HK-2 (cell line): ENCODE data around the gene USF2.
"Not testable (repeated sequence)": the region's sequence is repeated elsewhere in the genome, so short reads cannot be mapped to it uniquely, and the experiment has no call there.

Source experiments
- DNase-seq: peaks from one replicate; pipeline ENCODE4 v3.0.0-alpha.2; 2018; ENCODE audit not compliant: unreplicated experiment

USF2 gene, protein sequence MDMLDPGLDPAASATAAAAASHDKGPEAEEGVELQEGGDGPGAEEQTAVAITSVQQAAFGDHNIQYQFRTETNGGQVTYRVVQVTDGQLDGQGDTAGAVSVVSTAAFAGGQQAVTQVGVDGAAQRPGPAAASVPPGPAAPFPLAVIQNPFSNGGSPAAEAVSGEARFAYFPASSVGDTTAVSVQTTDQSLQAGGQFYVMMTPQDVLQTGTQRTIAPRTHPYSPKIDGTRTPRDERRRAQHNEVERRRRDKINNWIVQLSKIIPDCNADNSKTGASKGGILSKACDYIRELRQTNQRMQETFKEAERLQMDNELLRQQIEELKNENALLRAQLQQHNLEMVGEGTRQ

DNA sequence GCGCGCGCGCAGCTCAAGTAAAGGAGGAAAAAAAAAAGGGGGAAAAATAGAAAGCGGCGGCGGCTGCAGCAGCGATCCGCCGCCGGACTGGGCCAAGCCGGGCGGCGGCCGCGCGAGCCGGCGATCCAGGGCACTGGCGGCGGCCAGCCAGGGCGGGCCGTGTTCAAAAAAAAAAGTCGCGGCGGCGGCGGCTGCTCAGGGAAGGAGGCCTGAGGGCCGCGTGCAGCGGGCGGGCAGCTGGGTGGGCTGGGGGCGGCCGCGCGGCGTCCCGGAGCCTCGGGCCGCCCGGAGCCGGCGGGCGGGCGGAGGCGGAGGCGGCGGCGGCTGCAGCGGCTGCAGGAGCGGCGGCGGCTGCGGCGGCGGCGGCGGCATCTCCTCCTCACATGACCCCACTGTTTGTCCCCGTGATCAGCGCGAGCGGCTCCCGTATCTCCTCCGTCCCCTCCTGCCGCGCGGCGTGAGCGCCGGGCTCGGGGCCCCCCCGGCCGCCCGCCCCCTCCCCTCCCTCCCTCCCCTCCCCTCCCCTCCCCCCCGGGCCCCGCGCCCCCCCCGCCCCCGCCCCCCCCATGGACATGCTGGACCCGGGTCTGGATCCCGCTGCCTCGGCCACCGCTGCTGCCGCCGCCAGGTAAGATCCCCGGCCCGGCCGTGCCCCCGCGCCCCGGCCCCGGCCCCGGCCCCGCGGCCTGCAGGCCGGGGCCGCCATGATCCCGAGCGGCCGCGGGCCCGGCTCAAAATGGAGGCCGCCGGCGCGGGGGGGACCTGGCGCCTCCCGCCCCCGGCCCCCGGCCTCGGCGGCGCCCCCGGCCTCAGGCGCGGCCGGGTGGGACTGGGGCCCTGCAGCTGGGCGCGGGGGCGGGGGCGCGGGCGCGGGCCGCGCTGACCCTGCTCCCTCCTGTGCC lies at the start of gene USF2:
TSS of gene USF2 (plus strand) at position 427 of the 902 bp plus-strand sequence. CDS start at position 567, 140 bp downstream.
- peak; percentile 62 for DNase-seq

DNA sequence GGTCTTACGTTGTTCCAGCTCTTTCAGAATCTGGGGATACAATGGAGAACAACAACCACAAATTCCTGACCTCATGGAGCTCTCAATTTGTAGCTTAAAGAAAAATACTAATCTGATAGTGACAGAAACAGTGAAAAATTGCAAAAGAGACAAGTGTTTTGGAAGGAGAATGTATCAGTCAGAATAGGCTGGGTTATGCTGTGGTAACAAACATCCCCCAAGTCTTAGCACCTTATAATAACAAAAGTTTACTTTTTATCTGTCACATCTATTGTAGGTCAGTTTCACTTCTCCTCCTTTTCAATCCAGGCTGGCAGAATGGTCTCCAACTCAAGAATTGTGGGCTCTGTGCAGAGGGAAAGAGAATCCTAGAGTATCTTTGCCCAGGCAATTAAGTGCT lies 49.8 kb upstream of the USF2 start:
- no peak for DNase-seq

DNA sequence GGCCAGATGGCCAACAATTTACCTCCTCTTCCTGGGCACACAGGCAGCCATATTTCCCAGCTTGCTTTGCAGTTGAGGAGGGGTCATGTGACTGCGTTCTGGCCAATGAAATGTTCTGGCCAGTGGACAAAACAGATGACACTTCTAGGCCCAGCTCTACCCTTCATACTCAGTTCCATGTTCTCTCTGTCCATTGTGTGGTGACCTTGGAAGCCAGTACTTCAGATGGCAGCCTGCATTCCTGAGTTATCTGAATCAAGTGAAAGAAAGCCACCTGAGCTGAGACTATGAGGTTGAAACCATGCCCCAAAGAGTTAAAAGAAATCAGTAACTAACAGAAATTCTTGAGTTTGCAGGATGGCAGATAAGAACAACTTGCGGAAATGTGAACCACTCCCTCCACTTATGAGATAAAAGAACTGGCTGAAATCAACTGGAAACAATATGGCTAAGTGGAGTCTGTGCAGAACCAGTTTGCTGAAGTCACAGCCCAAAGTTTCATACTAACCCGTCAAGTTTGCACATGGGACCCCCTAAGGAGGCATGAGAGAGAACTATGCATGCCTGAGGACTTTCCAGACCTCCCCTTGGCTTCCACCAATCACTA lies 48.3 kb upstream of the USF2 start:
- no peak for DNase-seq

DNA sequence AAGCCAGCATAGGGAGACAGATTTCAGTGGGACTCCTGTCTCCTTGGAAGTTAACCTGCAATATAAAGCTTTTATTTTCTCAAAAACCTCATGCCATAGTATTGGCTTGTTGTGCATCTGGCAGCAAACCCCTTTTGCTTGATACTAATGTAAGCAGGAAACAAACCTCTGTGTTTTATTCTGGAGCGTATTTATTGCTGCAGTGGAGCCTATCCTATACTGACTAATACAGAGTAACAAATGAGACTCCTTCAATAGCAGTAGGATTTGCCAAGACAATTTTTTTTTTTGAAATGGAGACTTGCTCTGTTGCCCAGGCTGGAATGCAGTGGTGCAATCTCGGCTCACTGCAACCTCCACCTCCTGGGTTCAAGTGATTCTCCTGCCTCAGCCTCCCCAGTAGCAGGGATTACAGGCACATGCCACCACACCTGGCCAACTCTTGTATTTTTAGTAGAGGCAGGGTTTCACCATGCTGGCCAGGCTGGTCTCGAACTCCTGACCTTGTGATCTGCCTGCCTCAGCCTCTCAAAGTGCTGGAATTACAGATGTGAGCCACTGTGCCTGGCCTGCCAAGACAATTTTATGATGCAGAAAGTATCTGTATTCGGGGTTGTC lies 47.7 kb upstream of the USF2 start:
- not testable (repeated sequence) for DNase-seq

DNA sequence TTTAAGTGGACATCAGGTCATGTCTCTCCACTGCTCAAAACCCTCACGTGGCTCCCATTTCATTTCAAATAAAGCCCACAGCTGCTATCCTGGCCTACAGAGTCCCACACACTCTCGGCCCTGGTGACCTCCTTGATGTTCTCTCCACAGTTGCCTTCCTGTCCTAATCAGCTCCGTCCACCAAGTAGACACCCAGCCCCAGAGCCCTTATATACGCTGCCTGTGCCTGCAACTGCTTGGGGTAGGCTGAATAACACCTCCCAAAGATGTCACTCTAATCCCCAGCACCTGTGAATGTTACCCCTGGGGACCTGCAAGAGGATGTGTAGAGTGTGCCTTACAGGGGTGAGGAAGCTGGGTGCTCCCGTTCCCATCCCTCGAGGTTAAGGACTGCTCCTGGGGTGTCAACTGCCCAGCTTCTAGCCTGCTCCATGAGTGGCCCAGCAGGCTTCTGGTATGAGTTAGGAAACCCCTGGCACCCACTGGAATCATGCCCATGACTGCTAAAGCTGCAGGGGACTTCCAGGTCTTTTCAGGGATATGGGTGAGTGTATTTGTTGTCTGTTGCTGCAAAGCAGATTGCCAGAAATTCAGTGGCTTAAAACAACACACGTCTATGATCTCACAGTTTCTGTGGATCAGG lies 46.3 kb upstream of the USF2 start:
- no peak for DNase-seq

DNA sequence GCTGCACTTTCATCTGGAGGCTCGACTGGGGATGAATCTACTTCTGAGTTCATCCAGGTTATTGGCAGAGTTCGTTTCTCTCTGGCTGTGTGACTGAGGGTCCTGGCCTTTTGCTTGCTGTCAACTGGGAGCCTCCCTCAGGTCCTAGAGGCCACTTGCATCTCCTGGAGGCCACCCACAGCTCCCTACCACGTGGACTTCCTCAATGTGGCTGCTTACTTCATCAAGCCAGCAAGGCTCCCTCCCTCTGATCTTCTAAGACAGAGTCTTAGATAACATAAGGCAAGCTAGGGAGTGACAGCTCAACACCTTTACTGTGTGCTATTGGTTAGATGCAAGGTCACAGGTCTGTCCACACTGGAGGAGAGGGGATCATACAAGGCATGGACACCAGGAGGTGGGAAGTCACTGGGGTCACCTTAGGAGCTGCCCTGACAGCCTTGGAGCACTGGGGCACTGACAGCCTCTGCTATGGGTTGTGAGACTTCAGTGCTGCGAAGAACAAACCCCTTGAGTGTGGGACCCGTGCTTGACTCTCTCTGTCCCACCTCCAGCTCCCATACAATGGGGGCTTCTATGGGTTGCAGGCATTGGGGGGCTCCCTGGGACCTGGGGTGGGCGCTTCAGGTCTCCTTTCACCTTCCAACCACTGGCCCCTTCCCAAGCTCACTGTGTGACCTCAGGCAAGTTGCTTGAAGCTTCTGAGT lies 45.5 kb upstream of the USF2 start:
- no peak for DNase-seq

DNA sequence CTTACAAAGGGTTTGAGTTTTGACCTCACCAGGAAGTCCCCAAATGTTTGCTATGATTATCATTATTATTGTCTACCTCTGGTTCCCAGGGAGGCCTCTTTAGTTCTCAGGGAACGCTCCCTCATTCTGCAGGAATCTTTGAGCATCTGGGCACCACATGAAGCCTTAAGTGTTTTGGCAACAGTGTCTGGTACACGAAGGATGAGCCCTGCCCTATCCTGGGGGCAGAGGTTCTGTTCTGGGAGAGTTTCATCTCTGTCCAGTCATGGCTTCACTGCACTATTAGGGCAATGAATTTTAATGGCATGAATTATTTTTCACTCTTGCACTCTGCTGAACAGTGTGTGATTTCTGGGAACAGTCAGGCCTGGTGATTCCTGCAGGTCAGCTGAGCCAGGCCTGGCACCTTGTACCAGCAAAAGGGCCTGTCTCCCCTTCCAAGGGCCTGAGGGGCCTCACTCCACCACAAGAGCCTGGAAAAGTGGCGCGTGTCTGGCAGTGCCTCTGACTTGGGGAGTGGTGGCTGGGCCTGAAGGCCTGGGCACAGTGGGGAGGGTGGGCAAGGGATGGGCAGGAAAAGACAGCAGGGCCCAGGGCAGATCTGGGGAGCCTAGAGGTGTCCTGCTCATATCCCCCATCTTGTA lies 44.8 kb upstream of the USF2 start:
- no peak for DNase-seq

DNA sequence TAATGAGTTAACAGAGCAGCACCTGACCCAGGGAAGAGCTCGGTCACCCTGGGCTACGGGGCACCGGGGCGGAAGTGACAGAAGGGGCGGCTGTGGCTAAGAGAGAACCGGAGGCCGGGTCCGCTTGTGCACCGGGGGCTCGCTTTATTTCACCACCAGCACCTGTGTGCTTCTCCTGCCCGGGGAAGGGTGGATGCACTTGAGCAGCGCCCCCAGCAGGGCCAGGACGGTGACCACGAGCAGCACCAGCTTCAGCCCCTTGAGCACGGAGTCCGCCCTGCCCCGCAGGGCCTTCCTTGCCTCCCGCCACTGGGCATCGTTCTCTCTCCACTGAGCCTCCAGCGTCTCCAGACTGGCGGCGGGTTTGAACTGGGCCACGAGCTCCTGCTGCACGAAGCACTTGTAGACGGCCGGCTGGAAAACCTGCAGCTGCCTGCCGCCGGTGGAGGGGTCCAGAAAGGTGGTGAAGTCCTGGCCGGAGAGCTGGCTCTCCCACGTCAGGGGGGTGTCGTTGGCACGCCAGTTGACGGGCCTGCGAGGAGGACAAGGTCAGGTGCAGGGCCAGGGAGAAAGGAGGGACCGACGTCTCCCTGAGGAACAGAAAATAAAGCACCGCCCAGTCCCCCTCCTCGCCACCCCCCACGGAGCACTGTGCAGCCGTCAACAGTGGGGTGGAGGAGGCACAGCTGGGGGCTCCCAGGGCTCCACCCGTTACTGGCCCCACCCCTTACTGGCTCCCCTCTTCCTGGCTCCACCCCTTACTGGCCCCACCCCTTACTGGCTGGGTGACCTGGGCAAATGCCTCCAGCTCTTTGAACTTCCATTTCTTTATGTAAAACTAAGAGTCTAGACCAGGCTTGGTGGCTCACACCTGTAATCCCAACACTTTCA lies 43.8 kb upstream of the USF2 start:
- no peak for DNase-seq

DNA sequence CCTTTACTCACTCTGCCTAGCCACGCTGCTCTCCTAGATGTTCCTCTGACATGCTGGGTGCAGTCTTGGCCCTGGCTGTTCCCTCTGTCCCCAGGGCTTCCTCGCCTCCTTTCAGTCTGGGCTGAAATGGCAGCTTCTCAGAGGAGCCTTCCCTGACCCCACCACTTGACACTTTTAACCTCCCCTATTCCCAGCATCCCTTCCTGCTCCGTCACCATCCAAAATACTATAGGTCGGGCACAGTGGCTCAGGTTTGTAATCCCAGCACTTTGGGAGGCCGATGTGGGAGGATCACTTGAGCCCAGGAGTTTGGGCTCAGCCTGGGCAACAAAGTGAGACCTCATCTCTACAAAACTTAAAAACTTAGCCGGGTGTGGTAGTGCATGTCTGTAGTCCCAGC lies 42.8 kb upstream of the USF2 start:
- DNase-seq, result no peak

DNA sequence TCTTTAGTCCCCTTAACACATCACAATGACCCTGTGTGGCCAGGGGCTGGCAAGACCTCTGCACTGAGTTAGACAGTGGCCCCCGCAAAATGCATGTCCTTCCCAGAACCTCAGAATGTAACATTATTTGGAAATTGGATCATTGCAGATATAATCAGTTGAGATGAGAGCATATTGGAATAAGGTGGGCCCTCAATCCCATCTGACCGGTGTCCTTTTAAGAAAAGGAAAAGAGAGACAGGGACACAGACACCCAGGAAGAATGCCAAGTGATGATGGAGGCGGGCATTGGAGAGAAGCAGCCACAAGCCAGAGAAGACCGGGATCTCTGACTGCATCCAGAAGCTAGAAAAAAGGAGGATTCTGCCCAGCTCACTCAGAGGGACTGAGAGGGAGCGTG lies 42.0 kb upstream of the USF2 start:
- no peak for DNase-seq

DNA sequence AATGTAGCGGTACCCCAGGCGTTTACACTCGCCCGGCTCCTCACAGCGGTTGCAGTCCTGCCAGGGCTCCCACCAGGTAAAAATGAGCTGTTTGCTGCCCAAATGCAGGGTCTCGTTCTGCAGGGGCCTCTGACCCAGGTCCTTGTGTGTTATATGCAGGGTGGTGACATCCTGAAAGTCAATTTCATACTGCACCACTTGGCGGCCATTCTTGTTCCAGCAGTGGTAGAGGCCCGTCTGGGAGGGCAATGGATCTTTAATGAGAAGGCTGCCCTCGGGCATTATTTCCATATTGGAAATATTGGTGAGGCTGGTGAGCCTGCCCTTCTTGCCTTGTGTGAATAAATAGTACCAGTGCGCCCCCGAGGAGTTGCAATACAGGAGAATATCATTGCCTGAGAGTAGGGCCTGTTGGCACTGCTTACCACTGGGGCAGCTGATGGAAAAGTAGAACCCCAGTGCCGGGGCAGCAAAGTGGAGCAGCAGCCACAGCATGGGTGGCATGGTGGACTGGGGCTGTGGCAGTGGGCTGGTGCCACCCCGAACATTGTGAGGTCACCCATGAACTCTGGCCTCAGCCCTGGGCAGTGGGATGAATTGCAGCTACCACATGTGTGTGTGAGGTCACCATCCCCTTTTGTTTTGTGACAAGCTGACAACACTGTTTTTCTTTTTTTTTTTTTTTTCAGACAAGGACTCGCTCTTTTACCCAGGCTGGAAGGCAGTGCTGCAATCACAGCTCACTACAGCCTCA lies 40.4 kb upstream of the USF2 start, which contains the start of gene FAM187B:
TSS of gene FAM187B (minus strand) at position 563 of the 754 bp plus-strand sequence. CDS start at position 504, 59 bp downstream.
- no peak for DNase-seq

DNA sequence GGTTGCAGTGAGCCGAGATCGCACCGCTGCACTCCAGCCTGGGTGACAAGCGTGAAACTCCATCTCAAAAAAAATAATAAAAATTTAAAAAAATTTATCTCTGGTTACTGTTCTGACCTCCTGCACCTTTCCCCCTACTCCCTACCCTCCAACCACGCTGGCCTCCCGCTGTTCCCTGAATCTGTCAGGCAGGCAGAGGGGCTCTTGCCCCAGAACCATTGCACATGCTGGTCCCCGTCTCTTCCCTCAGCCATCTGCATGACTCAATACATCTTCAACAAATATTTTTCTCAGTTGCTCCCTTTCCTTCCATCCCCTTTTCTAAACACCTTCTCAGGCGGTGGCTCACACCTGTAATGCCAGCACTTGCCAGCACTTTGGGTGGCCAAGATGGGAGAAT lies 39.2 kb upstream of the USF2 start:
- DNase-seq, result no peak

DNA sequence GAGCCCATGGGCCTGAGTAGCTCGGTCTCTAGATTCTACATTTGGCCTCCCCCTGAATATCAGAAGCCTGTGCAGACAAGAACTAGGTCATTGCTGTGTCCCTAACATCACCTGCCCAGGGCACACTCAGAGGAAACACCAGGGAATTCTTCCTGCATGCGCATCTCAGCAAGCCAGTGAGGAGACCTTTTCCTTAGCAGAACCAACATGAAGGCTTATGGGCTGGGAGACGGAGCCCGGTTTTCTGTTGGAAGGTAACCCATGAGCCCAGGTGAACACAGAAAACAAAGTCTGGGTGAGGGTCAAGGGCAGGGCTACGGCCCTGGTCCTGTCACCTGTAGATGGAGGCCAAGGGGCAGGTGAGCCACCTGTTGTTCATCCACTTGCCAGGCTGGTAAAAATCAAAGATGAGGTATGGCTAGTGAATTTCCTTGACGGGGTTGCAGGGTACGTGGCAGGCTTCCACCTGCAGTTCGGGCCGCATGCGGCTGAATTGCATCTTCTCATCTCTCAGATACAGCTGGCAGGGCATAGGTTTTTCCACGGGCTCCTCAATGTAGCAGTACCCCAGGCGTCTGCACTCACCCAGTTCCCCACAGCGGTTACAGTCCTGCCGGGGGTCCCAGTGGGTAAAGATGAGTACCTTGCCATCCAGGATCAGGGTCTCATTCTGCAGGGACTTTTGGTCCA lies 36.7 kb upstream of the USF2 start:
- DNase-seq, result no peak

DNA sequence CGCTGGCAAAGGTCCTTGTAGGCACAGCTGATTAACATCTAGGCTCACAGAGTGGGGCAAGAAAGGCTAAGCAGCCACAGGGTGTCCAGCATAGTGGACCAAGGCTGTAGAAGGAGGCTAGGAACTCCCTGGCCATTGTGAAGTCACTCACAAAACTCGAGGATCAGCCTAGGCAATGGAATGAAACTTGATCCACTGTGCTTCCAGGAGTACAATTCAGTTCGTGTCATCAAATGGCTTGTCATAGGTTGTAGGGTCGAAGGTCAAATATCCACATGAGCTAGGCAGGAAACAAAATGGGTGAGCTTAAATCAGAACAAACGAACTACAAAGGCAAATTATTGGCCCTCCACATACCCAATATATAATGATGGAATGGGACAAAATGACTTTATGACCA lies 35.9 kb upstream of the USF2 start:
- DNase-seq, result no peak

DNA sequence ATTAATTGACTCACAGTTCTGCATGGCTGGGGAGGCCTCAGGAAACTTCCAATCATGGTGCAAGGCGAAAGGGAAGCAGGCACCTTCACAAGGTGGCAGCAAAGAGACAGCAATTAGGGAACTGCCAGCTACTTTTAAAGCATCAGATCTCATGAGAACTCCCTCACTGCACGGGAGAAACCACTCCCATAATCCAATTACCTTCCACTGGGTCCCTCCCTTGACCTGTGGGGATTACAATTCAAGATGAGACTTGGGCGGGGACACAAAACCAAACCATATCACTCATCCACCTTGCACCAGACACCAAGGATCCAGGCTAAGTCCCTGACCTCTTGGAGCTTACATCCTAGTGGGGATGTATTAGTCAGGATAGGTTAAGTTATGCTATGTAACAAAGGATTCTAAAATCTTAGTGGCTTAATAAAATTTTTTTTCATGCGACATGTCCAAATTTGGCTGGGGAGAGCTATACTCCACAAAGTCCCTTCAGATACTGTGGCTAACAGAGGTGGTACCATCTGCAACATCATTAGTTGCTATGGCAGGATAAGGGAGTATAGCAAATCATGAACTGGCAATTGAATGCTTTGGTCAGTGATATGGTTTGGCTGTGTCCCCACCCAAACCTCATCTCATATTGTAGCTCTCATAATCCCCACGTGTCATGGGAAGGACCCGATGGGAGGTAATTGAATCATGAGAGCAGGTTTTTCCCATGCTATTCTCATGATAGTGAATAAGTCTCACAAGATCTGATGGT lies 31.9 kb upstream of the USF2 start:
- no peak for DNase-seq

DNA sequence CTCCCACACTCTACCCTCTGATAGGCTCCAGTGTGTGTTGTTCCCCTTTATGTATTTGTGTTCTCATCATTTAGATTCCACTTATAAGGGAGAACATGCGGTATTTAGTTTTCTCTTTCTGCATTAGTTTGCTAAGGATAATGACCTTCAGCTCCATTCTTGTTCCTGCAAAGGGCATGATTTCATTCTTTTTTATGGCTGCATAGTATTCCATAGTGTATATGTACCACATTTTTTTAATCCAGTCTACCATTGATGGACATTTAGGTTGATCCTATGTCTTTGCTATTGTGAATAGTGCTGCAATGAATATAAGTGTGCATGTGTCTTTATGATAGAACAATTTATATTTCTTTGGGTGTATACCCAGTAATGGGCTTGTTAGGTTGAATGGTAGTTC lies 29.2 kb upstream of the USF2 start:
- not testable (repeated sequence) for DNase-seq

DNA sequence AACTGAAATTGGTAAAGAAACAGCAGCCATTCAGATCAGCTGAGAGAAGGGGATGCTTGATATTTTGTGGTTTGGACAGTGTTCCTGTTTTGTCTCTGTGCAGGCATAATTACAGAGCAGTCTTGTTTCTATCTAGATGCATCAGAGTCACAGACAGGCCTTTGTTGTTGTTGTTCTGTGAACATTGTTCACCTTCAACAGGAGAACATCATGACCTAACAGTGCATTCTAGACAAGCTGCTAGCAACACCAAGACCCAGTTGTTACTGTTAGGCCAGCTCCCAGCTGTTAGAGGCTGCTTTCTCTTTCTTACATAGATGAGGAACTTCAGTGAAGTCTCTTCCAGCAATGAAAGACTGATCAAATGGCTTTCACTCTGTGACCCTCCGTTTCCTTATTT lies 28.4 kb upstream of the USF2 start:
- DNase-seq, result no peak
